NCI-H2196 treated with DMSO at 0.1 percent for 48 hours (cell line): ENCODE results near the gene ACP4.

Source experiments
- DNase-seq: peaks from one replicate; lab custom pipeline; 2025; ENCODE audit not compliant: unreplicated experiment; lab: John Stamatoyannopoulos, UW

The ACP4 gene

DNA sequence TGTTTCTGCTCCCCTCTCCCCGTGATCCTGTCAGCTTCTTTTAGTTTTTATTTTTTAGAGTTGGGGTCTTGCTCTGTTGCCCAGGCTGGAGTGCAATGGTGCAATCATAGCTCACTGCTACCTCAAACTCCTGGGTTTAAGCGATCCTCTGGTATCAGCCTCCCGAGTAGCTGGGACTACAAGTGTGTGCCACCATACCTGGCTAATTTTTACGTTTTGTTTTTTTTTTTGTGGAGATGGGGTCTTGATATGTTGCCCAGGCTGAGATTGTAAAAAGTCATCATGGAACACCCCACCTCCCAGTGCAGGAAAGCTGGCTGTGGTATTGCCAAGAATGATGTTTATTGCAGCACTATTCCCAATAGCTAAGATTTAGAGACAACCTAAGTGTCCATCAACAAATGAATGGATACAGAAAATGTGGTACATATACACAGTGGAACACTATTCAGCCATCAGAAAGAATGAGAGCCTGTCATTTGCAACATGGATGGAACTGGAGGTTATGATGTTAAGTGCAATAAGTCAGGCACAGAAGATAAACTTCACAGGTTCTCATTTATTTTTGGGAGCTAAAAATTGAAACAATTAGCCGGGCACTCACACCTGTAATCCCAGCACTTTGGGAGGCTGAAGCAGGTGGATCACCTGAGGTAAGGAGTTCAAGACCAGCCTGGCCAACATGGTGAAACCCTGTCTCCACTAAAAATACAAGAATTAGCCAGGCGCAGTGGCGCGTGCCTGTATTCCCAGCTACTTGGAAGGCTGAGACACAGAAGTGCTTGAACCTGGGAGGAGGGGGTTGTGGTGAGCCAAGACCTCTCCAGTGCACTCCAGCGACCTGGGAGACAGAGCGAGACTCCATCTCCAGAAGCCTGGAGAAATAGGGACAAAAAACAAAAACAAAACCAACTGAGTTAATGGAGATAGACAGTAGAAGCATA, 49.8 kb downstream of the ACP4 start:
- DNase-seq, result no peak

DNA sequence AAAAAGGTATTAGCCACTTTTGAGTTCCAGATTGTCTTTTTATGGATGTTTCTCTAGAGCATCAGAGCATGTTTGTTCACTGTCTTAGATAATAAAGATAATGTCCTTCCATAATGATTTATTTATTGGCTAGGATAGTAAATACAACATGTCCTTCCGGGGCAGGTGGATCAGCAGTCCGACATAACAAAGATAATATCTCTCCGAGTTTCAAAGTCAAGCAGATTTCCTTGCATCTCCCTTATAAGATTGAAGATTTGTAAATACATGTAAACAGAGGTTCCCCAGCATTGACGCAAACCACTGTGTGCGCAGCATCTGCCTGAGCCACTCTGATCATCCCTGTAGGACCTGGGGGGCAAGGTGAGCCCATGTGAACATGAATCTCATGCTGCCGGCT, 51.9 kb downstream of the ACP4 start:
- DNase-seq, result no peak

DNA sequence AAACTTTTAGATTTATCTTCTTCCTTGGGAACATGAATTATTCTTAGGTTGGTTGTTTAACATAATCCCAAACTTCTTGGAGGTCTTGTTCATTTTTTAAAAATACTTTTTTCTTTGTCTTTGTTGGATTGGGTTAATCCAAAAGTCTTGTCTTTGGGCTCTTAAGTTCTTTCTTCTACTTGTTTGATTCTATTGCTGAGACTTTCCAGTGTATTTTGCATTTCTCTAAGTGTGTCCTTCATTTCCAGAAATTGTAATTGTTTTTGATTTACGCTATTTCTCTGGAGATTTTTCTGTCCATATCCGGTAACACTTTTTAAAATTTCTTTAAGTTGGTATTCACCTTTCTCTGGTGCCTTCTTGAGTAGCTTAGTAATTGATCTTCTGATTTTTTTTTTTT, 53.0 kb downstream of the ACP4 start:
- DNase-seq, result no peak

DNA sequence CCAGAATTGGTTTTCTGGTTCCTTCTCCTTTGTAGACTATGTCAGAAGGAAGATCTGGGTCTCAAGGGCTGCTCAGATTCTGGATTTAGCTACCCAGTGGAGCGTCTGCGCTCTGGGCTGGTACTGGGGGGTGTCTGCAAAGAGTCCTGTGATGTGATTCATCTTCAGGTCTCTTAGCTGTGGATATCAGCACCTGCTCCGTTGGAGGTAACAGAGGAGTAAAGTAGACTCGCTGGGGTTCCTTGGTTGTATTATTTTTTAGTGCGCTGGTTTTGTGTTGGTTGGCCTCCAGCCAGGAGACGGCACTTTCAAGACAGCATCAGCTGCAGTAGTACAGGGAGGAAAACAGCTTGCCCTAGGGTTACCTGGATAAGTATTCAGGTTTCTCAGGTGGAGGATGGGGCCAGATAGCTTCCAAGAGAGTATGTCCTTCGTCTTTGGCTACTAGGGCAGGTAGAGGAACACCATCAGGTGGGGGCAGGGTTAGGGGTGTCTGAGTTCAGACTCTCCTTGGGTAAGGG, 53.5 kb downstream of the ACP4 start:
- peak; percentile 8 for DNase-seq

DNA sequence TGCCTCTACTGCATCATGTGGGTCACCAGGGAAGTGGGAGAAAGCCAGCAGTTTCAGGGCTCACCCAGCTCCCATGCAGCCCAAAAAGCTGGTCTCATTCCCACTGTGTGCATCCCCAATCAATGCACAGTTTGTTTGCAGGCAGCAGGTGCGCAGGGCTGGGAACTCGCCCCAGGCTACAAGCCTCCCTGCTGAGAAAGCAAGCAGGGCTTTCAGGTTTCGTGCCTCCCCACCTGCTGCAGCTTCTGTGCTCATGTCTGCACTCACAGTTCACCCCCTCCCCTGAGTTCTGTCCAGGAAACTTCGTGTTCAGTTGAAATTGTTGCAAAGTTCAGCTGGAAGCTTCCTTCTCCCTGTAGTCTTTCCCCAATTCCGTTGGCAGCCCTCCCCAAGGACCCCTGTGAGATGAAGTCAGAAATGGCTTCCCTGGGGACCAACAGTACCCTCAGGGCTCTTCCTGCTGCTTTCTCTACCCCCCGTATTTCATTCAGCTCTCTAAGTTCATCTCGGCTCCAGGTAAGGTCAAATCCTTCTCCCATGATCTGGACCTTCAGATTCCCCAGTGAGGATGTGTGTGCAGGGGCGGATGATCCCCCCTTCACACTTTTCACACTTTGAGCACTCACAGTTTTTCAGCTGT, 54.2 kb downstream of the ACP4 start:
- DNase-seq, result peak; percentile 28
